CD4-positive, alpha-beta memory T cell (primary cell): Measurements from ENCODE around the gene SLC13A3. TPM values are rescaled to one million over a fixed set of nuclear protein-coding genes. Genes with fewer than 3 reads are reported as not detected.
A peak's percentile ranks its signal among the peaks of the same experiment; 100 is the strongest.
"Not testable (repeated sequence)": the region's sequence is repeated elsewhere in the genome, so short reads cannot be mapped to it uniquely, and the experiment has no call there.

Experiments used
- CTCF ChIA-PET: fragments of 350-600 bp; sonication (Branson Sonifier 250); formaldehyde crosslinking; loops from one replicate; lab custom pipeline; 2021; ENCODE audit warnings: inconsistent platforms; ENCODE audit not compliant: partially characterized antibody; lab: Charles Lee
- POLR2A ChIA-PET: fragments of 350-600 bp; sonication (Branson Sonifier 250); formaldehyde crosslinking; loops from one replicate; lab custom pipeline; 2021; ENCODE audit not compliant: partially characterized antibody; lab: Charles Lee
- DNase-seq, 5 donors: peaks; one replicate each; pipeline versions ENCODE4 v3.0.0 to v3.0.0-alpha.2; 2020 to 2022; ENCODE audit warnings: mixed read lengths in 1 of 5
- H3K27ac ChIP-seq: one replicate; pipeline ENCODE4 v1.7.0; 2013; ENCODE audit warnings: low read depth, low read length
- H3K27me3 ChIP-seq: 2 replicates; pipeline ENCODE4 v1.7.0; 2013; ENCODE audit warnings: mild to moderate bottlenecking, low read length, moderate library complexity; ENCODE audit not compliant: insufficient read depth
- H3K36me3 ChIP-seq: 2 replicates; pipeline ENCODE4 v1.7.0; 2013; ENCODE audit warnings: mild to moderate bottlenecking, low read length, moderate library complexity; ENCODE audit not compliant: insufficient read depth
- H3K4me1 ChIP-seq: 2 replicates; pipeline ENCODE4 v1.7.0; 2013; ENCODE audit warnings: mild to moderate bottlenecking, low read length, moderate library complexity; ENCODE audit not compliant: insufficient read depth
- H3K4me3 ChIP-seq, 2 donors: one replicate each; pipeline ENCODE4 v1.7.0; 2013; ENCODE audit warnings: low read length in 2 of 2, mild to moderate bottlenecking in 1 of 2
- H3K9me3 ChIP-seq, 2 donors: one replicate each; pipeline ENCODE4 v1.7.0; 2013; ENCODE audit warnings: low read length in 2 of 2, control low read depth in 1 of 2; ENCODE audit not compliant: control insufficient read depth in 1 of 2
- H3K27ac Mint-ChIP-seq, 7 donors: one replicate each; pipeline ENCODE4 v1.8.0; 2020 to 2021; ENCODE audit warnings: mixed read lengths in 7 of 7, mild to moderate bottlenecking in 6 of 7, inconsistent platforms in 3 of 7, moderate library complexity in 3 of 7
- H3K27me3 Mint-ChIP-seq, 2 donors: one replicate each; pipeline ENCODE4 v1.8.0; 2020 to 2021; ENCODE audit warnings: mixed read lengths in 2 of 2
- H3K36me3 Mint-ChIP-seq, 2 donors: one replicate each; pipeline ENCODE4 v1.8.0; 2020 to 2021; ENCODE audit warnings: mixed read lengths in 2 of 2, inconsistent platforms in 1 of 2, mild to moderate bottlenecking in 1 of 2
- H3K4me1 Mint-ChIP-seq, 4 donors: one replicate each; pipeline ENCODE4 v1.8.0; 2020 to 2021; ENCODE audit warnings: mixed read lengths in 4 of 4, mild to moderate bottlenecking in 1 of 4
- H3K4me3 Mint-ChIP-seq, 8 donors: one replicate each; pipeline ENCODE4 v1.8.0; 2020 to 2021; ENCODE audit warnings: mixed read lengths in 8 of 8, mild to moderate bottlenecking in 7 of 8, moderate library complexity in 6 of 8, inconsistent platforms in 3 of 8
- H3K9me3 Mint-ChIP-seq, 8 donors: one replicate each; pipeline ENCODE4 v1.8.0; 2020 to 2021; ENCODE audit warnings: mixed read lengths in 8 of 8, mild to moderate bottlenecking in 5 of 8, inconsistent platforms in 3 of 8, moderate library complexity in 1 of 8
- intact Hi-C: fragments of 100-400 bp; cut with micrococcal nuclease; formaldehyde crosslinking; loops from one replicate; pipeline ENCODE4 v1.15.1; 2023
- polyA plus RNA-seq, 2 donors: library from polyadenylated mRNA; unstranded; fragments of 300-500 nt; fragmentation: Illumina TruSeq; gene quantifications; one replicate each; pipeline ENCODE4 v1.2.3, GENCODE V29; 2021
- total RNA-seq, 2 experiments: library from RNA; stranded (reverse); gene quantifications; one replicate each; pipeline ENCODE4 v1.2.3, GENCODE V29; 2021

Gene SLC13A3
- total and polyA plus RNA-seq, 4 experiments from 2014 or later: 0.36 TPM; not detected in 3

GRCh38 chr20:46681032-46681854 lies 30.0 kb upstream of the SLC13A3 start:
- POLR2A ChIA-PET: no interaction called here
- CTCF ChIA-PET: interaction anchor here (0.7 to 2.2 kb wide), 13 partner anchors 9 to 551 kb away, joined by 3 to 13 read pairs (median 4); partner anchors contain the start of gene TP53RK
- Mint-ChIP-seq H3K27ac (peak overlapping the region in 1 of 7 donors; percentile 42), H3K9me3 (no peaks in the 10 kb centered on the region), H3K27me3 (no peaks in the 10 kb centered on the region), H3K36me3 (peaks cover 10 to 27% of the 10 kb centered on the region in 2 donors), H3K4me1 (peaks cover 26 to 45% (median 35%) of the 10 kb centered on the region in 4 donors), H3K4me3 (no peak overlapping the region)
- DNase-seq: peak; percentile 43 to 59 (median 54)
- no peak overlapping the region for H3K4me3 ChIP-seq
- intact Hi-C loops: loop anchor here (1.0 to 10.0 kb wide), 3 partner anchors 8 to 886 kb away; partner anchors contain the start of genes DNTTIP1, TP53RK and WFDC3
- H3K27ac ChIP-seq: no peak overlapping the region
- H3K36me3 ChIP-seq: peaks cover 19% of the 10 kb centered on the region
- H3K9me3 ChIP-seq: no peaks in the 10 kb centered on the region
- no peaks in the 10 kb centered on the region for H3K27me3 ChIP-seq
- H3K4me1 ChIP-seq: peaks cover 21% of the 10 kb centered on the region

- Mint-ChIP-seq H3K27me3 (peaks cover 0 to 1% of the 10 kb centered on the region in 2 donors), H3K36me3 (peaks cover 4 to 21% of the 10 kb centered on the region in 2 donors), H3K27ac (no peak overlapping the region), H3K4me1 (peaks cover 20 to 39% (median 29%) of the 10 kb centered on the region in 4 donors), H3K9me3 (no peaks in the 10 kb centered on the region), H3K4me3 (no peak overlapping the region)
- no peak overlapping the region for H3K4me3 ChIP-seq
- no peak overlapping the region for H3K27ac ChIP-seq
- ChIA-PET POLR2A (no interaction called here), CTCF (interaction anchor here (0.7 to 2.2 kb wide), 13 partner anchors 9 to 550 kb away, joined by 3 to 13 read pairs (median 4); partner anchors contain the start of gene TP53RK)
- intact Hi-C loops: loop anchor here (1.0 to 10.0 kb wide), 3 partner anchors 9 to 886 kb away; partner anchors contain the start of genes DNTTIP1, TP53RK and WFDC3
- H3K36me3 ChIP-seq: peaks cover 16% of the 10 kb centered on the region
- no peak for DNase-seq
- peaks cover 15% of the 10 kb centered on the region for H3K4me1 ChIP-seq
- no peaks in the 10 kb centered on the region for H3K27me3 ChIP-seq
- H3K9me3 ChIP-seq: no peaks in the 10 kb centered on the region
Measured at GRCh38 chr20:46680684-46681031, 29.4 kb upstream of the SLC13A3 start.

- DNase-seq: no peak
- H3K27me3 ChIP-seq: no peaks in the 10 kb centered on the region
- no peak overlapping the region for H3K4me3 Mint-ChIP-seq
- H3K9me3 Mint-ChIP-seq: no peaks in the 10 kb centered on the region
- H3K27me3 Mint-ChIP-seq: peaks cover 0 to 1% of the 10 kb centered on the region in 2 donors
- intact Hi-C loops: no loop called here
- CTCF ChIA-PET: no interaction called here
- peaks cover 6% of the 10 kb centered on the region for H3K4me1 ChIP-seq
- no peak overlapping the region for H3K4me3 ChIP-seq
- H3K27ac Mint-ChIP-seq: no peak overlapping the region
- peaks cover 10 to 24% (median 16%) of the 10 kb centered on the region in 4 donors for H3K4me1 Mint-ChIP-seq
- H3K36me3 ChIP-seq: peaks cover 6% of the 10 kb centered on the region
- no peak overlapping the region for H3K27ac ChIP-seq
- POLR2A ChIA-PET: no interaction called here
- H3K9me3 ChIP-seq: no peaks in the 10 kb centered on the region
- peaks cover 5 to 7% of the 10 kb centered on the region in 2 donors for H3K36me3 Mint-ChIP-seq
Measured at GRCh38 chr20:46678516-46678915, 27.3 kb upstream of the SLC13A3 start.

GRCh38 chr20:46677608-46678007 lies 26.3 kb upstream of the SLC13A3 start:
- no peaks in the 10 kb centered on the region for H3K9me3 ChIP-seq
- ChIA-PET CTCF (no interaction called here), POLR2A (no interaction called here)
- H3K4me1 ChIP-seq: peaks cover 6% of the 10 kb centered on the region
- intact Hi-C loops: no loop called here
- no peaks in the 10 kb centered on the region for H3K27me3 ChIP-seq
- peaks cover 6 to 15% (median 11%) of the 10 kb centered on the region in 4 donors for H3K4me1 Mint-ChIP-seq
- no peak overlapping the region for H3K4me3 Mint-ChIP-seq
- no peak for DNase-seq
- H3K36me3 ChIP-seq: peaks cover 6% of the 10 kb centered on the region
- H3K27ac Mint-ChIP-seq: no peak overlapping the region
- no peak overlapping the region for H3K4me3 ChIP-seq
- peaks cover 0 to 1% of the 10 kb centered on the region in 2 donors for H3K27me3 Mint-ChIP-seq
- no peaks in the 10 kb centered on the region for H3K9me3 Mint-ChIP-seq
- H3K27ac ChIP-seq: no peak overlapping the region
- H3K36me3 Mint-ChIP-seq: peaks cover 3 to 8% of the 10 kb centered on the region in 2 donors

- H3K4me1 ChIP-seq, H3K27ac ChIP-seq, H3K9me3 Mint-ChIP-seq, H3K27me3 Mint-ChIP-seq, DNase-seq, H3K27me3 ChIP-seq, CTCF ChIA-PET, H3K36me3 ChIP-seq, H3K36me3 Mint-ChIP-seq, H3K4me3 ChIP-seq, H3K9me3 ChIP-seq, intact Hi-C loops, H3K4me3 Mint-ChIP-seq: not testable (repeated sequence)
- Mint-ChIP-seq H3K27ac (peak overlapping the region in 1 of 7 donors; percentile 69), H3K4me1 (peaks cover 6 to 10% (median 9%) of the 10 kb centered on the region in 4 donors)
- POLR2A ChIA-PET: interaction anchor here (0.8 kb wide), 1 partner anchor 12 kb away, joined by 5 read pairs; the partner anchor contains the start of gene TP53RK
Measured at GRCh38 chr20:46676649-46677316, 25.5 kb upstream of the SLC13A3 start.

GRCh38 chr20:46674253-46675083 lies 23.2 kb upstream of the SLC13A3 start:
- Mint-ChIP-seq H3K27me3 (peaks cover 0 to 1% of the 10 kb centered on the region in 2 donors), H3K4me3 (no peak overlapping the region)
- CTCF ChIA-PET: no interaction called here

More at GRCh38 chr20:46674253-46675083, 23.2 kb upstream of the SLC13A3 start:
- no peak for DNase-seq
- Histone ChIP-seq H3K36me3 (no peaks in the 10 kb centered on the region), H3K4me1 (no peaks in the 10 kb centered on the region), H3K4me3 (no peak overlapping the region), H3K27me3 (no peaks in the 10 kb centered on the region), H3K9me3 (peaks cover 0 to 7% of the 10 kb centered on the region in 2 donors), H3K27ac (no peak overlapping the region)
- H3K36me3 Mint-ChIP-seq: peaks cover 3 to 18% of the 10 kb centered on the region in 2 donors
- POLR2A ChIA-PET: no interaction called here
- intact Hi-C loops: no loop called here
- no peak overlapping the region for H3K27ac Mint-ChIP-seq
- H3K9me3 Mint-ChIP-seq: peaks cover 2 to 15% (median 10%) of the 10 kb centered on the region in 8 donors
- H3K4me1 Mint-ChIP-seq: no peaks in the 10 kb centered on the region
